GM12874 (cell line): ENCODE data around the gene VAPB.

Source experiments
- CTCF ChIP-seq: IDR thresholded peaks from 2 replicates; pipeline ENCODE4 v1.5.1; 2011; ENCODE audit warnings: low read depth, mild to moderate bottlenecking, control low read depth, low read length, moderate library complexity; ENCODE audit not compliant: insufficient read depth

VAPB gene

GRCh38 chr20:58424218-58424969 is 35.4 kb downstream of the VAPB start:
- no peak for TF ChIP-seq CTCF

GRCh38 chr20:58428364-58428763 is 39.3 kb downstream of the VAPB start:
- TF ChIP-seq CTCF = no peak

- TF ChIP-seq CTCF = no peak
These were observed 40.3 kb downstream of the VAPB start for GRCh38 chr20:58429303-58429702.

GRCh38 chr20:58431134-58431533 is 42.1 kb downstream of the VAPB start:
- TF ChIP-seq CTCF = no peak

GRCh38 chr20:58432186-58432954 is 43.3 kb downstream of the VAPB start:
- TF ChIP-seq CTCF = no peak

- TF ChIP-seq CTCF = no peak
These were observed 44.1 kb downstream of the VAPB start for GRCh38 chr20:58433029-58433647.

GRCh38 chr20:58433759-58434158 is 44.7 kb downstream of the VAPB start:
- TF ChIP-seq CTCF = no peak
